Stimulated activated memory B cell treated with anti-CD40 and anti-IgM and Interleukin-4, amounts not matched to agents 10 μg/mL and 1 μg/mL and 100 μg/mL, for 72 hours (primary cell): ENCODE data around the gene PARL.
A peak's percentile ranks its signal among the peaks of the same experiment; 100 is the strongest.

Experiments
- ATAC-seq: fragments of 150-1000 bp; cut with Tn5 transposase; 2 replicates; pipeline ENCODE4 v1.10.0; 2021
- H3K27ac Mint-ChIP-seq: one replicate; pipeline ENCODE4 v1.8.0; 2022; ENCODE audit warnings: mild to moderate bottlenecking, mixed read lengths
- H3K27me3 Mint-ChIP-seq: one replicate; pipeline ENCODE4 v1.8.0; 2022; ENCODE audit warnings: mixed read lengths
- H3K36me3 Mint-ChIP-seq: one replicate; pipeline ENCODE4 v1.8.0; 2022; ENCODE audit warnings: mixed read lengths
- H3K4me1 Mint-ChIP-seq: one replicate; pipeline ENCODE4 v1.8.0; 2022; ENCODE audit warnings: mixed read lengths
- H3K4me3 Mint-ChIP-seq: one replicate; pipeline ENCODE4 v1.8.0; 2022; ENCODE audit warnings: mild to moderate bottlenecking, moderate library complexity, mixed read lengths
- H3K9me3 Mint-ChIP-seq: one replicate; pipeline ENCODE4 v1.8.0; 2022; ENCODE audit warnings: mixed read lengths

PARL gene

GRCh38 chr3:183884427-183885296, at the start of gene PARL:
TSS of gene PARL (minus strand) at chr3:183884880. CDS start at chr3:183884846, 34 bp downstream.
- Mint-ChIP-seq H3K4me1 (peaks cover 24% of the 10 kb centered on the region), H3K36me3 (no peaks in the 10 kb centered on the region), H3K27me3 (peaks cover 11% of the 10 kb centered on the region), H3K4me3 (peak within 1 kb of the TSS; percentile 97), H3K27ac (peak within 1 kb of the TSS; percentile 97), H3K9me3 (no peaks in the 10 kb centered on the region)
- peak; percentile 100 for ATAC-seq

GRCh38 chr3:183933160-183933559, 48.5 kb upstream of the PARL start:
- Mint-ChIP-seq H3K9me3 (no peaks in the 10 kb centered on the region), H3K36me3 (peaks cover 30% of the 10 kb centered on the region)

GRCh38 chr3:183931881-183932280, 47.2 kb upstream of the PARL start:
- H3K4me1 Mint-ChIP-seq: no peaks in the 10 kb centered on the region
- H3K4me3 Mint-ChIP-seq: no peak overlapping the region
- ATAC-seq: no peak
- peaks cover 23% of the 10 kb centered on the region for H3K36me3 Mint-ChIP-seq
- H3K9me3 Mint-ChIP-seq: no peaks in the 10 kb centered on the region
- H3K27ac Mint-ChIP-seq: no peak overlapping the region
- no peaks in the 10 kb centered on the region for H3K27me3 Mint-ChIP-seq

More at GRCh38 chr3:183933160-183933559, 48.5 kb upstream of the PARL start:
- Mint-ChIP-seq H3K27me3 (no peaks in the 10 kb centered on the region), H3K4me3 (no peak overlapping the region), H3K27ac (no peak overlapping the region), H3K4me1 (no peaks in the 10 kb centered on the region)
- no peak for ATAC-seq

- no peak overlapping the region for H3K4me3 Mint-ChIP-seq
- no peaks in the 10 kb centered on the region for H3K27me3 Mint-ChIP-seq
- no peaks in the 10 kb centered on the region for H3K9me3 Mint-ChIP-seq
- H3K27ac Mint-ChIP-seq: no peak overlapping the region
- H3K36me3 Mint-ChIP-seq: peaks cover 21% of the 10 kb centered on the region
- no peak for ATAC-seq
- no peaks in the 10 kb centered on the region for H3K4me1 Mint-ChIP-seq
Observed at GRCh38 chr3:183930086-183930485, 45.4 kb upstream of the PARL start.

- Mint-ChIP-seq H3K4me1 (no peaks in the 10 kb centered on the region), H3K36me3 (peaks cover 41% of the 10 kb centered on the region), H3K27ac (no peak overlapping the region), H3K4me3 (no peak overlapping the region), H3K27me3 (no peaks in the 10 kb centered on the region), H3K9me3 (no peaks in the 10 kb centered on the region)
- ATAC-seq: no peak
Observed at GRCh38 chr3:183927059-183927458, 42.4 kb upstream of the PARL start.

- no peak overlapping the region for H3K27ac Mint-ChIP-seq
- H3K9me3 Mint-ChIP-seq: no peaks in the 10 kb centered on the region
- no peak overlapping the region for H3K4me3 Mint-ChIP-seq
- H3K36me3 Mint-ChIP-seq: peaks cover 48% of the 10 kb centered on the region
- no peaks in the 10 kb centered on the region for H3K27me3 Mint-ChIP-seq
- ATAC-seq: no peak
- H3K4me1 Mint-ChIP-seq: no peaks in the 10 kb centered on the region
Observed at GRCh38 chr3:183924956-183925355, 40.3 kb upstream of the PARL start.

GRCh38 chr3:183924543-183924942, 39.9 kb upstream of the PARL start:
- no peak for ATAC-seq
- peaks cover 52% of the 10 kb centered on the region for H3K36me3 Mint-ChIP-seq
- no peak overlapping the region for H3K27ac Mint-ChIP-seq
- H3K27me3 Mint-ChIP-seq: no peaks in the 10 kb centered on the region
- H3K4me3 Mint-ChIP-seq: no peak overlapping the region
- H3K4me1 Mint-ChIP-seq: no peaks in the 10 kb centered on the region
- H3K9me3 Mint-ChIP-seq: no peaks in the 10 kb centered on the region

GRCh38 chr3:183922421-183922820, 37.7 kb upstream of the PARL start:
- no peaks in the 10 kb centered on the region for H3K4me1 Mint-ChIP-seq

GRCh38 chr3:183921096-183921495, 36.4 kb upstream of the PARL start:
- ATAC-seq: no peak
- Mint-ChIP-seq H3K27ac (no peak overlapping the region), H3K4me3 (no peak overlapping the region), H3K4me1 (no peaks in the 10 kb centered on the region), H3K36me3 (peaks cover 40% of the 10 kb centered on the region), H3K27me3 (no peaks in the 10 kb centered on the region), H3K9me3 (no peaks in the 10 kb centered on the region)

More at GRCh38 chr3:183922421-183922820, 37.7 kb upstream of the PARL start:
- Mint-ChIP-seq H3K4me3 (no peak overlapping the region), H3K27me3 (no peaks in the 10 kb centered on the region), H3K27ac (no peak overlapping the region), H3K36me3 (peaks cover 53% of the 10 kb centered on the region), H3K9me3 (no peaks in the 10 kb centered on the region)
- ATAC-seq: no peak

- Mint-ChIP-seq H3K4me3 (no peak overlapping the region), H3K9me3 (no peaks in the 10 kb centered on the region), H3K36me3 (peaks cover 40% of the 10 kb centered on the region)
Observed at GRCh38 chr3:183920416-183920815, 35.7 kb upstream of the PARL start.

GRCh38 chr3:183918178-183918577, 33.5 kb upstream of the PARL start:
- H3K4me3 Mint-ChIP-seq: no peak overlapping the region
- no peak for ATAC-seq
- peaks cover 24% of the 10 kb centered on the region for H3K36me3 Mint-ChIP-seq
- H3K27ac Mint-ChIP-seq: no peak overlapping the region
- H3K9me3 Mint-ChIP-seq: no peaks in the 10 kb centered on the region
- H3K27me3 Mint-ChIP-seq: no peaks in the 10 kb centered on the region
- H3K4me1 Mint-ChIP-seq: no peaks in the 10 kb centered on the region

More at GRCh38 chr3:183920416-183920815, 35.7 kb upstream of the PARL start:
- no peak overlapping the region for H3K27ac Mint-ChIP-seq
- ATAC-seq: no peak
- no peaks in the 10 kb centered on the region for H3K27me3 Mint-ChIP-seq
- no peaks in the 10 kb centered on the region for H3K4me1 Mint-ChIP-seq

GRCh38 chr3:183917776-183918175, 33.1 kb upstream of the PARL start:
- H3K36me3 Mint-ChIP-seq: peaks cover 21% of the 10 kb centered on the region
- H3K4me3 Mint-ChIP-seq: no peak overlapping the region
- H3K27me3 Mint-ChIP-seq: no peaks in the 10 kb centered on the region
- ATAC-seq: no peak
- H3K9me3 Mint-ChIP-seq: no peaks in the 10 kb centered on the region
- H3K4me1 Mint-ChIP-seq: no peaks in the 10 kb centered on the region
- no peak overlapping the region for H3K27ac Mint-ChIP-seq

GRCh38 chr3:183914856-183915255, 30.2 kb upstream of the PARL start:
- no peaks in the 10 kb centered on the region for H3K9me3 Mint-ChIP-seq

GRCh38 chr3:183913580-183913920, 28.9 kb upstream of the PARL start:
- peaks cover 14% of the 10 kb centered on the region for H3K27me3 Mint-ChIP-seq
- H3K4me3 Mint-ChIP-seq: no peak overlapping the region
- no peaks in the 10 kb centered on the region for H3K9me3 Mint-ChIP-seq
- no peak overlapping the region for H3K27ac Mint-ChIP-seq
- ATAC-seq: no peak
- no peaks in the 10 kb centered on the region for H3K36me3 Mint-ChIP-seq
- no peaks in the 10 kb centered on the region for H3K4me1 Mint-ChIP-seq

More at GRCh38 chr3:183914856-183915255, 30.2 kb upstream of the PARL start:
- peaks cover 14% of the 10 kb centered on the region for H3K27me3 Mint-ChIP-seq
- H3K4me3 Mint-ChIP-seq: no peak overlapping the region
- no peaks in the 10 kb centered on the region for H3K4me1 Mint-ChIP-seq
- no peak for ATAC-seq
- H3K36me3 Mint-ChIP-seq: peaks cover 5% of the 10 kb centered on the region
- H3K27ac Mint-ChIP-seq: no peak overlapping the region

- no peak overlapping the region for H3K4me3 Mint-ChIP-seq
- no peaks in the 10 kb centered on the region for H3K4me1 Mint-ChIP-seq
- H3K27ac Mint-ChIP-seq: no peak overlapping the region
- no peak for ATAC-seq
- no peaks in the 10 kb centered on the region for H3K9me3 Mint-ChIP-seq
- peaks cover 14% of the 10 kb centered on the region for H3K27me3 Mint-ChIP-seq
- no peaks in the 10 kb centered on the region for H3K36me3 Mint-ChIP-seq
Observed at GRCh38 chr3:183912895-183913579, 28.4 kb upstream of the PARL start.
